ENCODE results near the gene HSPBAP1.

- TF ChIP-seq CTCF (conservative IDR thresholded peaks at IDR 0.05; ENCODE audit: low read length), result no peak
- no peak for TF ChIP-seq EZH2phosphoT487 (IDR thresholded peaks at IDR 0.05; ENCODE audit: borderline replicate concordance)
Observed at GRCh38 chr3:122727766-122728165, 65.9 kb downstream of the HSPBAP1 start.
